Subcutaneous adipose tissue (tissue), 4 donors: ENCODE measurements around the gene RNF14. TPM values are rescaled to one million over a fixed set of nuclear protein-coding genes. Genes with fewer than 3 reads are reported as not detected.

Experiments
- total RNA-seq, 4 donors: library from RNA; depleted of rRNA; stranded (reverse); fragments of >200 nt; gene quantifications; one replicate each; pipeline ENCODE4 v1.1.0, GENCODE V29; 2016
- TF ChIP-seq, protein P1 (sequence below): fragments of 450-650 bp; IDR thresholded peaks from one replicate; pipeline ENCODE4 v1.5.1; 2016; ENCODE audit warnings: low read depth, mild to moderate bottlenecking, control low read depth, antibody characterized with exemption, moderate library complexity

Gene RNF14
- total RNA-seq, 4 donors from 2014 or later, result 28.1 to 111 (median 63.3) TPM

DNA sequence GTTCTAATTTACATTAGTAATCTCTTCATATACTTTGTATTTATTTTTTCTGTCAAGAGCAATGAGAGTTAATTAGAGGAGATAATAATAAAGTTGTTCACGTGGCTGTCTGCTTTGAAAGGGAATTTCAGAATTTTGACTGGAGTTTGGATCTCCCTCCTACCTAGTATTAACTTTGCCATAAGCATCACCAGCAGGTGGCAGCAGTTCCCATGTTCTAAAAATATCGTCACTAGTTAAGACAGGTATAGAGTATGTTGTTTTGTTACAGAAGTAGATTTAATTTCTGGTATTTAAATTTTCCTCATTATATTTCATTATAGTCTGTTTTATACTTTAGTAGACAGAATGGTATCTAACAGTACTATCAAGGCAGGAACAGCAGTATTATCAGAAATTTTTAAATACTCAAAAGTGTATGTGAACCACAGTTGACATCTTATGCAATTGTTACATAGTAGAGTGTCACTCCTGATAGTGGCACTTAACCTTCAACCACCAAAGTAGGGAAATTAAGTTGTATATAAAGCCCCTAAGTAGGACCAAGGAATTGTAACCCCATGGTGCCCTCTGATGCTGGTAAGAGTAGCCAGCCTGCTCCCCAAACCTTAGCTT, 23.6 kb downstream of the RNF14 start:
- TF ChIP-seq, protein P1, sequence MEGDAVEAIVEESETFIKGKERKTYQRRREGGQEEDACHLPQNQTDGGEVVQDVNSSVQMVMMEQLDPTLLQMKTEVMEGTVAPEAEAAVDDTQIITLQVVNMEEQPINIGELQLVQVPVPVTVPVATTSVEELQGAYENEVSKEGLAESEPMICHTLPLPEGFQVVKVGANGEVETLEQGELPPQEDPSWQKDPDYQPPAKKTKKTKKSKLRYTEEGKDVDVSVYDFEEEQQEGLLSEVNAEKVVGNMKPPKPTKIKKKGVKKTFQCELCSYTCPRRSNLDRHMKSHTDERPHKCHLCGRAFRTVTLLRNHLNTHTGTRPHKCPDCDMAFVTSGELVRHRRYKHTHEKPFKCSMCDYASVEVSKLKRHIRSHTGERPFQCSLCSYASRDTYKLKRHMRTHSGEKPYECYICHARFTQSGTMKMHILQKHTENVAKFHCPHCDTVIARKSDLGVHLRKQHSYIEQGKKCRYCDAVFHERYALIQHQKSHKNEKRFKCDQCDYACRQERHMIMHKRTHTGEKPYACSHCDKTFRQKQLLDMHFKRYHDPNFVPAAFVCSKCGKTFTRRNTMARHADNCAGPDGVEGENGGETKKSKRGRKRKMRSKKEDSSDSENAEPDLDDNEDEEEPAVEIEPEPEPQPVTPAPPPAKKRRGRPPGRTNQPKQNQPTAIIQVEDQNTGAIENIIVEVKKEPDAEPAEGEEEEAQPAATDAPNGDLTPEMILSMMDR, result no peak

DNA sequence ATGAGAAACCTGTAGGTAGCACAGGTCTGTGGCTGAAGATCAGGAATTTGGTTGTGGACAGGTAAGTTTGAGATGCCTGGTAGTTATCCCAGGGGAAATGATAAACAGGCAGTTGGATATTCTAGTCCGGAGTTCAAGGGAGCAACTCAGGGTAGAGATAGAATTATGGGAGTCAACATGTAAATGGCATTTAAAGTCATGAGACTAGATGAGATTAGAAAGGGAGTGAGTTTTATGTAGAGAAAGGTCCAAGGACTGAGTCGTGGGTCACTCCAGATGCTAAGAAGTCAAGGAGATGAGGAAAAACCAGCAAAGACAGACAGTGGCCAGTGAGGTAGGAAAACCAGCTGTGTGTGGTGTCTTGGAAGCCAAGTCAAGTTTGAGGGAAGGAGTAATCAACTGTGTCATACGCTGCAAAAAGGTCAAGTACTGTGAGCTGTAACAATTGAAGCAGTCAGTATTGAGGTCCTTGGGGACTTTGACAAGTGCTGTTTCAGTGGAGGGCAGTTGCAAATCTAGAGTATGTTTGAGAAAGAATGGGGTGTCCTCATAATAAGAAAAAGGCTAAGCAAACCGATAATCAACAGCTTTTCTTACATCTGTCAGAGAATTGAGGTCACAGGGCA, 25.7 kb downstream of the RNF14 start:
- TF ChIP-seq, protein P1, result no peak

- TF ChIP-seq, protein P1, result no peak
These were observed 26.8 kb downstream of the RNF14 start for GRCh38 chr5:141995656-141996055.

DNA sequence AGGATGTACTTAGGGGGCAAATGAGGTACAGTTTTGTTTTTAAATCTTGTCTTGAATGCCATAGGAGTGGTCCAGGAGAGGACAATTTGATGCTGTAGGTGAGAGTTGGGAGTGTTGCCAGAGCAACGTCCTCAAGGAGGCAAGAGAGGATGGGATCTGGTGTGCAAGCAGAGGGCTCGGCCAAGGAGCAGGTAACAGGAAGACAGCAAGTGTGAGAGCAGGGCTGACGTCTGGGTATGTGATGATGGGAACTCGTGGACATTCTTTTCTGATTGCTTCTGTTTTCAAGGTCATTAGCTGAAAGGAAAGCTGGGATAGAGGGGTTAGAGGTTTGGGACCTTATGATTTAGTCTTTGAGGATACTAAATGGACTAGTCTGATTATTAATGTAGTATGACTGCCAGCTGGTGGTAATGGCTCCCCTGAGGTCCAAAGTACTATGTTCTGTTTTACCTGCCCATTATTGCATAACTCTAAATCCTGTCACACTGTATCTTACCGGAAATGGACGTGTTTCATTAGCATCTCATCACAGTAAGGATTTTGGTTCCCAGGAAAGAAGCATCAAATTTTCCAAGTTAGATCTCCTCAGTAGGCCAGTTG, 28.6 kb downstream of the RNF14 start:
- TF ChIP-seq, protein P1, result no peak

- TF ChIP-seq, protein P1, result no peak
These were observed 31.3 kb downstream of the RNF14 start for GRCh38 chr5:142000173-142000572.

DNA sequence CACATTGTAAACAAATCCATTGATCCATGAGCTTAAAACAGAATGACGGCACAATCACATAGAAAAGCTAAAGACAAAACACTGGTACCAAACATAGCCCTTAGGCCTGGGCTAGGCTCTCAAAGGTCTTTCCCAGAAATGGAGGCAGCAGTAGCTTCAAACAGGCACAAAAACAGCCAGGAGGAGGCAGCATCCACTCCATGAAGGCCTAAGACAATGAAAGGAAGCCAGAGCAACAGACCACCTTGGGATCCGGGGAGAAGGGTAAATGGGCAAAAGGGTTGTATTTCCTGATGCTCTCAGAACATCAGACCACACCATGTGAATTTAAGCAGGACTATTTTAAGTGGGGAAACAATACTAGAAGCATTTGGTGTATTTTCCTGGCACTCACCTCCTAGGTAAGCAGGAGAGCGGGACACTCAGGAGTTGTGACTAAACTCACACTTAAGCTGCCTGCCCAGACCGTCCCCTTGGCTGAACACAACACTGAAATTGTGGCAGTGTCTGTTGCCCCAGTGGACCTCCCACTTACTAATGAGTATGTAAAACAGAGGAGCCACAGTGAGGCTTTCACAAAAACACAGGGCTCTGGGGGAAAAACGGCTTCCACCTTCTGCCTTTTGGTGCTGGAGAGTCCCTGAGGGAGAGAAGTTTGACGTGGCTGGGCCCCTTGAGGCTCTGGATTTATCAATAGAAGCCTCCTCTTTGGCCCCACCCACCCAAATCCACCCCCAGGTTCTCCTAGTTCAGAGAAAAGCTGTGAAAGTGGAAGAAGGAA, 32.0 kb downstream of the RNF14 start:
- TF ChIP-seq, protein P1, result no peak
